Common myeloid progenitor, CD34-positive (primary cell): ENCODE results near the gene YTHDC1.
A peak's percentile ranks its signal among the peaks of the same experiment; 100 is the strongest.
"Not testable (repeated sequence)": the region's sequence is repeated elsewhere in the genome, so short reads cannot be mapped to it uniquely, and the experiment has no call there.

Source experiments
- CTCF ChIA-PET: fragments of 350-600 bp; sonication (Branson Sonifier 250); formaldehyde crosslinking; loops from one replicate; lab custom pipeline; 2021; ENCODE audit warnings: antibody characterized with exemption; lab: Charles Lee
- POLR2A ChIA-PET: fragments of 350-600 bp; sonication (Branson Sonifier 250); formaldehyde crosslinking; loops from one replicate; lab custom pipeline; 2021; ENCODE audit warnings: antibody characterized with exemption; lab: Charles Lee
- DNase-seq, 3 donors: peaks; one replicate each; pipeline versions ENCODE4 v3.0.0 to v3.0.0-alpha.2; 2013
- H3K27ac ChIP-seq, 2 experiments: 1 replicate in 1 of 2; 2 replicates in 1 of 2; pipeline ENCODE4 v1.7.0; 2013; ENCODE audit warnings: inconsistent platforms in 2 of 2, low read length in 2 of 2, mild to moderate bottlenecking in 2 of 2, low read depth in 1 of 2, moderate library complexity in 1 of 2; ENCODE audit not compliant: severe bottlenecking in 2 of 2, insufficient read depth in 1 of 2, poor library complexity in 1 of 2
- H3K27me3 ChIP-seq, 5 experiments: replicated peaks in 2 of 5; 1 replicate in 3 of 5; 2 replicates in 2 of 5; pipeline versions ENCODE4 v1.6.1 to v1.7.0; 2013; ENCODE audit warnings: low read length in 4 of 5, mild to moderate bottlenecking in 2 of 5, moderate library complexity in 2 of 5, inconsistent platforms in 1 of 5; ENCODE audit not compliant: insufficient read depth in 5 of 5, control insufficient read depth in 4 of 5
- H3K36me3 ChIP-seq, 4 experiments: 1 replicate in 2 of 4; 2 replicates in 2 of 4; pipeline versions ENCODE4 v1.6.1 to v1.7.0; 2013; ENCODE audit warnings: low read length in 3 of 4, control low read depth in 1 of 4, mild to moderate bottlenecking in 1 of 4; ENCODE audit not compliant: control insufficient read depth in 4 of 4, insufficient read depth in 4 of 4
- H3K4me1 ChIP-seq, 4 experiments: 1 replicate in 3 of 4; 2 replicates in 1 of 4; pipeline versions ENCODE4 v1.6.1 to v1.7.1; 2013; ENCODE audit warnings: low read length in 3 of 4, mild to moderate bottlenecking in 3 of 4, control low read depth in 1 of 4, inconsistent platforms in 1 of 4, moderate library complexity in 1 of 4; ENCODE audit not compliant: control insufficient read depth in 4 of 4, insufficient read depth in 4 of 4; ENCODE audit errors: control extremely low read depth in 1 of 4
- H3K4me3 ChIP-seq, 7 experiments: 1 replicate in 4 of 7; 2 replicates in 3 of 7; pipeline versions ENCODE4 v1.5.1 to v1.7.0; 2013; ENCODE audit warnings: mild to moderate bottlenecking in 7 of 7, low read length in 6 of 7, moderate library complexity in 6 of 7, inconsistent platforms in 2 of 7, low read depth in 2 of 7, control low read depth in 1 of 7; ENCODE audit not compliant: insufficient read depth in 4 of 7, control insufficient read depth in 1 of 7; ENCODE audit errors: extremely low read depth in 1 of 7
- H3K9me3 ChIP-seq, 5 experiments: 1 replicate in 4 of 5; 2 replicates in 1 of 5; pipeline versions ENCODE4 v1.6.1 to v1.7.1; 2013; ENCODE audit warnings: low read length in 4 of 5, mild to moderate bottlenecking in 2 of 5, inconsistent platforms in 1 of 5, low read depth in 1 of 5, moderate library complexity in 1 of 5; ENCODE audit not compliant: control insufficient read depth in 4 of 5, insufficient read depth in 2 of 5; ENCODE audit errors: control extremely low read depth in 1 of 5
- WGBS: methylation state at CpG from one replicate; pipeline ENCODE4 v1.1.5; 2013; ENCODE audit not compliant: insufficient coverage; 5-methylcytosine and 5-hydroxymethylcytosine counted together

YTHDC1 gene

GRCh38 chr4:68281796-68282740 is 67.8 kb downstream of the YTHDC1 start:
- not testable (repeated sequence) for H3K27me3 ChIP-seq

GRCh38 chr4:68278029-68278428 is 71.9 kb downstream of the YTHDC1 start:
- H3K36me3 ChIP-seq = no peaks in the 10 kb centered on the region
- 100% methylated on average over 1 of the region's 2 CpGs for WGBS
- H3K9me3 ChIP-seq = no peaks in the 10 kb centered on the region
- peaks cover 0 to 9% (median 4%) of the 10 kb centered on the region in 4 experiments for H3K4me1 ChIP-seq
- CTCF ChIA-PET = interaction anchor here (0.7 kb wide), 1 partner anchor 98 kb away, joined by 3 read pairs; no protein-coding TSS in a partner anchor
- H3K27ac ChIP-seq = no peak overlapping the region
- H3K27me3 ChIP-seq = no peaks in the 10 kb centered on the region
- POLR2A ChIA-PET = no interaction called here
- DNase-seq = no peak
- no peak overlapping the region for H3K4me3 ChIP-seq

More at GRCh38 chr4:68281796-68282740, 67.8 kb downstream of the YTHDC1 start:
- H3K36me3 ChIP-seq, POLR2A ChIA-PET, H3K9me3 ChIP-seq, H3K4me3 ChIP-seq, DNase-seq, H3K4me1 ChIP-seq, H3K27ac ChIP-seq: not testable (repeated sequence)
- CTCF ChIA-PET = interaction anchor here (0.6 kb wide), 1 partner anchor 59 kb away, joined by 3 read pairs; no protein-coding TSS in a partner anchor
- 95% methylated on average over 7 of the region's 10 CpGs for WGBS

GRCh38 chr4:68277627-68278026 is 72.3 kb downstream of the YTHDC1 start:
- Histone ChIP-seq H3K9me3 (no peaks in the 10 kb centered on the region), H3K4me1 (peaks cover 0 to 9% (median 4%) of the 10 kb centered on the region in 4 experiments), H3K36me3 (no peaks in the 10 kb centered on the region), H3K27ac (no peak overlapping the region), H3K27me3 (no peaks in the 10 kb centered on the region), H3K4me3 (no peak overlapping the region)
- 100% methylated on average over 2 of the region's 2 CpGs for WGBS
- DNase-seq = no peak
- ChIA-PET CTCF (interaction anchor here (0.7 kb wide), 1 partner anchor 98 kb away, joined by 3 read pairs; no protein-coding TSS in a partner anchor), POLR2A (no interaction called here)

- no peaks in the 10 kb centered on the region for H3K9me3 ChIP-seq
- H3K27ac ChIP-seq = no peak overlapping the region
- POLR2A ChIA-PET = no interaction called here
- H3K27me3 ChIP-seq = no peaks in the 10 kb centered on the region
- no peak overlapping the region for H3K4me3 ChIP-seq
- no peaks in the 10 kb centered on the region for H3K36me3 ChIP-seq
- peaks cover 2 to 14% (median 6%) of the 10 kb centered on the region in 4 experiments for H3K4me1 ChIP-seq
- no CpG with 5 or more reads among the region's 2 CpGs for WGBS
- no peak for DNase-seq
- CTCF ChIA-PET = interaction anchor here (0.7 to 2.5 kb wide), 3 partner anchors 52 to 103 kb away, joined by 3 to 19 read pairs (median 3); no protein-coding TSS in a partner anchor
These were observed 77.0 kb downstream of the YTHDC1 start for GRCh38 chr4:68272860-68273259.

GRCh38 chr4:68272380-68272779 is 77.5 kb downstream of the YTHDC1 start:
- peak in 2 of 3 donors; percentile 17 to 20 for DNase-seq
- POLR2A ChIA-PET = no interaction called here
- no peaks in the 10 kb centered on the region for H3K36me3 ChIP-seq
- H3K4me1 ChIP-seq = peaks cover 2 to 14% (median 7%) of the 10 kb centered on the region in 4 experiments
- peak overlapping the region in 2 of 7 experiments; percentile 23 to 42 for H3K4me3 ChIP-seq
- 12% methylated on average over 2 of the region's 2 CpGs for WGBS
- H3K27ac ChIP-seq = no peak overlapping the region
- no peaks in the 10 kb centered on the region for H3K9me3 ChIP-seq
- no peaks in the 10 kb centered on the region for H3K27me3 ChIP-seq
- CTCF ChIA-PET = interaction anchor here (0.7 to 2.5 kb wide), 5 partner anchors 12 to 105 kb away, joined by 3 to 19 read pairs (median 3); no protein-coding TSS in a partner anchor

DNA sequence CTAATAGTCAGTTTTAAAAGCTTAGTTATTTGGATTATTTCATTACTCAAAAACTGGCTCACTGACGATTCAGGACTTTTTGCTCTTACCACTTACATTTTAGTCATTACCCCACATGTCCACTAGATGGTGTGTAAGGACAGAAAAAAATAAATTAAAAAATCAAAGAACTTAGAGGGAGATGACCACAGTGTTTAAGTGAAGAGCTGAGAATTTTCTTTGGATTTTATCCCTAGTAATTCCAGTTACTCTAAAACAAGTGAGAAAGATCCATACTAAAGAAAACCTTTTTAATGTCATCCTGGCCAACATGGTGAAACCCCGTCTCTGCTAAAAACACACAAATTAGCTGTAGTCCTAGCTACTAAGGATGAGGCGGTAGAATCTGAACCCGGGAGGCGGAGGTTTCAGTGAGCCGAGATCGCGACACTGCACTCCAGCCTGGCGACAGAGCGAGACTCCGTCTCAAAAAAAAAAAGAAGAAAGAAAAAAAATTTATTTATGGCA is 78.0 kb downstream of the YTHDC1 start:
- Histone ChIP-seq H3K9me3 (no peaks in the 10 kb centered on the region), H3K4me1 (peaks cover 2 to 14% (median 7%) of the 10 kb centered on the region in 4 experiments), H3K27me3 (no peaks in the 10 kb centered on the region), H3K36me3 (no peaks in the 10 kb centered on the region), H3K27ac (no peak overlapping the region), H3K4me3 (peak overlapping the region in 2 of 7 experiments; percentile 23 to 42)
- ChIA-PET POLR2A (no interaction called here), CTCF (interaction anchor here (1.0 to 2.5 kb wide), 4 partner anchors 11 to 105 kb away, joined by 3 to 19 read pairs (median 4); no protein-coding TSS in a partner anchor)
- peak; percentile 48 to 72 (median 66) for DNase-seq
- 39% methylated on average over 4 of the region's 11 CpGs for WGBS
